HG03354 (cell line): Measurements from ENCODE around the gene GCNT2.
"Not testable (repeated sequence)": the region's sequence is repeated elsewhere in the genome, so short reads cannot be mapped to it uniquely, and the experiment has no call there.

ENCODE experiments used
- ATAC-seq: cut with Tn5 transposase; IDR thresholded peaks from one replicate; pipeline ENCODE4 v1.9.1; 2021; ENCODE audit warnings: mild to moderate bottlenecking; ENCODE audit not compliant: unreplicated experiment, poor library complexity, severe bottlenecking

Gene GCNT2

GRCh38 chr6:10595731-10596664, 74.8 kb downstream of the GCNT2 start:
- peak; percentile 72 for ATAC-seq

- ATAC-seq = no peak
Observed at GRCh38 chr6:10597499-10598001, 76.4 kb downstream of the GCNT2 start.

GRCh38 chr6:10598084-10598960, 77.2 kb downstream of the GCNT2 start:
- ATAC-seq = no peak

- no peak for ATAC-seq
Observed at GRCh38 chr6:10599046-10599445, 77.9 kb downstream of the GCNT2 start.

GRCh38 chr6:10600681-10601080, 79.5 kb downstream of the GCNT2 start:
- not testable (repeated sequence) for ATAC-seq

GRCh38 chr6:10603219-10603618, 82.1 kb downstream of the GCNT2 start:
- ATAC-seq = no peak

GRCh38 chr6:10609038-10609437, 87.9 kb downstream of the GCNT2 start:
- no peak for ATAC-seq

GRCh38 chr6:10610289-10610688, 89.1 kb downstream of the GCNT2 start:
- no peak for ATAC-seq

GRCh38 chr6:10612161-10612560, 91.0 kb downstream of the GCNT2 start:
- no peak for ATAC-seq

- ATAC-seq = no peak
Observed at GRCh38 chr6:10613077-10613476, 91.9 kb downstream of the GCNT2 start.

GRCh38 chr6:10613723-10614122, 92.6 kb downstream of the GCNT2 start:
- no peak for ATAC-seq

GRCh38 chr6:10615675-10616074, 94.5 kb downstream of the GCNT2 start:
- no peak for ATAC-seq

- ATAC-seq = not testable (repeated sequence)
Observed at GRCh38 chr6:10616266-10616665, 95.1 kb downstream of the GCNT2 start.

GRCh38 chr6:10617008-10617696, 96.0 kb downstream of the GCNT2 start:
- no peak for ATAC-seq

- ATAC-seq = no peak
Observed at GRCh38 chr6:10618409-10618808, 97.3 kb downstream of the GCNT2 start.

- ATAC-seq = no peak
Observed at GRCh38 chr6:10621213-10621612, 100.1 kb downstream of the GCNT2 start.

- no peak for ATAC-seq
Observed at GRCh38 chr6:10621847-10622246, 100.7 kb downstream of the GCNT2 start.

- ATAC-seq = no peak
Observed at GRCh38 chr6:10624836-10625235, 103.7 kb downstream of the GCNT2 start.

- ATAC-seq = no peak
Observed at GRCh38 chr6:10626154-10626741, 105.1 kb downstream of the GCNT2 start.
